Skeletal muscle satellite cell (primary cell): ENCODE data around the gene LY6G5C.

Experiments used
- H3K27me3 ChIP-seq: 2 replicates; pipeline ENCODE4 v1.7.0; 2013; ENCODE audit warnings: low read length; ENCODE audit not compliant: control insufficient read depth, insufficient read depth
- H3K36me3 ChIP-seq: 2 replicates; pipeline ENCODE4 v1.7.0; 2013; ENCODE audit warnings: mild to moderate bottlenecking, control low read depth, low read length; ENCODE audit not compliant: insufficient read depth
- H3K4me1 ChIP-seq: 2 replicates; pipeline ENCODE4 v1.7.0; 2013; ENCODE audit warnings: low read length; ENCODE audit not compliant: control insufficient read depth, insufficient read depth
- H3K4me2 ChIP-seq: 2 replicates; pipeline ENCODE4 v1.7.0; 2013; ENCODE audit warnings: mild to moderate bottlenecking, low read length
- H3K4me3 ChIP-seq: 2 replicates; pipeline ENCODE4 v1.7.0; 2013; ENCODE audit warnings: low read length
- H3K9ac ChIP-seq: 2 replicates; pipeline ENCODE4 v1.7.0; 2013; ENCODE audit warnings: mild to moderate bottlenecking, low read depth, low read length, moderate library complexity
- H3K9me3 ChIP-seq: replicated peaks from 2 replicates; pipeline ENCODE4 v1.7.0; 2013; ENCODE audit warnings: mild to moderate bottlenecking, control low read depth, low read length

Gene LY6G5C

DNA sequence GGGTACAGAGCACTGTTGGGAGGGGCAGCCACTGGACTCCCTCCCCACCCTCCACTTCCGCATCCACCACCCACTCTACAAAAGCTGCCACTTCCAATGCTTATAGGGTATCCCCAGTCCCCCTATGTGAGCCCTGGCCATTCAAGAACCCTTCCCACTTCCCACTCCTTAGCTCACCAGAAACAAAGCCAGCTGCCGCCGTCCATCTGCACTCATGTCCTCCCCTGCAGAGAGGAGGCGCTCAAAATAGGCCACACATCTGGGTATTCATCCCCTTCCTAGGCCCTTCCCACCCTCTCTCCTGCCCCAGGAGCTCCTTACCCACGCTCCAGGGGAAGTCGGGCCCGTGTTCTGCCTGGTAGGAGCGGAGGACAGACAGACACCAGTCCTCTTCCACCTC lies 6.5 kb upstream of the LY6G5C start:
- no peaks in the 10 kb centered on the region for H3K27me3 ChIP-seq
- no peak overlapping the region for H3K4me3 ChIP-seq
- H3K36me3 ChIP-seq, result peaks cover 61% of the 10 kb centered on the region
- H3K4me1 ChIP-seq, result no peaks in the 10 kb centered on the region
- H3K4me2 ChIP-seq, result no peak overlapping the region
- H3K9ac ChIP-seq, result no peak overlapping the region
- H3K9me3 ChIP-seq, result no peaks in the 10 kb centered on the region

DNA sequence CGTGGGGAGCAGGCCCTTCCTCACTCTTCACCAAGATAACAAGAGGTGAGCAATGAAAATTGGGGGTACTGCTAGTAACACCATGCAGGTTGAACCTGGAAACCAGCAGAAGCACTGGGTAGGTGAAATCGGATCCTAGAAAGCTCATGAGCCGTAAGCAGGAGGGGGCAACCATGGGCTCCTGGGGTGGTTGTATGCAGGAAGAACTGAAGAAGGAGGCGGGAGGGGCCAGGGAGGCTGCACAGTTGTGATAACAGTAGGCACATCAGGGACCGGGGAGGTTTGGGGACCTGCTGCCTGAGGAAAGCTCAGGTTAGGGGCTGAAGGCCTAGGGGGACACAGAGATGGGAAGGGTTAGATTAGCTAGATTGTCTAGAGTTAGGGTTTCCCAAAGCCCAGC lies 5.6 kb upstream of the LY6G5C start:
- Histone ChIP-seq H3K36me3 (peaks cover 54% of the 10 kb centered on the region), H3K9me3 (no peaks in the 10 kb centered on the region)

DNA sequence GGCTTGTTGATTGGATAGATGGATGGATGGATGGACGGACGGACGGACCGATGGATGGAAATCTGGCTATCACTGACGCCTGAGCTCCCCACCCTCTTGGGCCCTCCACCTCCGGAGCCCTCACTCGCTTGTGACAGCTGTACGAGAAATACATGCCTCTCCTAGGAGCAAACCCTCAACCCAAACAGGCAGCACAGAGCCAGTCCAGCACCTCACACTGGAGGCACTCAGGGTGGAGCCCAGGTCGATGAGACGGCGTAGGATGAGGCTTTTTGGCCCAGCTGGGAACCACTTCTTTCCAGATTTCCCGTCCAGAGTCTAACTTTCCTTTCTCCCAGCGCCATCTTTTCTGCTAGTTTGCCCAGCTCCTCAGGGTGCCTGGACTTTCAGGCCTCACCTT lies 2.7 kb upstream of the LY6G5C start:
- no peak overlapping the region for H3K4me3 ChIP-seq
- H3K36me3 ChIP-seq, result peaks cover 31% of the 10 kb centered on the region
- no peaks in the 10 kb centered on the region for H3K9me3 ChIP-seq
- H3K27me3 ChIP-seq, result no peaks in the 10 kb centered on the region
- no peak overlapping the region for H3K9ac ChIP-seq
- H3K4me2 ChIP-seq, result no peak overlapping the region
- peaks cover 16% of the 10 kb centered on the region for H3K4me1 ChIP-seq

More for the DNA sequence above, 5.6 kb upstream of the LY6G5C start:
- Histone ChIP-seq H3K27me3 (no peaks in the 10 kb centered on the region), H3K4me3 (no peak overlapping the region), H3K4me1 (peaks cover 3% of the 10 kb centered on the region), H3K9ac (no peak overlapping the region), H3K4me2 (no peak overlapping the region)

- peaks cover 7% of the 10 kb centered on the region for H3K36me3 ChIP-seq
- no peaks in the 10 kb centered on the region for H3K9me3 ChIP-seq
- H3K27me3 ChIP-seq, result no peaks in the 10 kb centered on the region
- H3K9ac ChIP-seq, result peak overlapping the region; percentile 83
- H3K4me2 ChIP-seq, result peak overlapping the region; percentile 92
- H3K4me3 ChIP-seq, result peak overlapping the region; percentile 70
- H3K4me1 ChIP-seq, result peaks cover 16% of the 10 kb centered on the region
Measured at GRCh38 chr6:31681135-31681671, 336 bp upstream of the LY6G5C start.

GRCh38 chr6:31677955-31678354 lies 2.9 kb downstream of the LY6G5C start:
- Histone ChIP-seq H3K4me2 (no peak overlapping the region), H3K27me3 (no peaks in the 10 kb centered on the region), H3K4me1 (peaks cover 16% of the 10 kb centered on the region), H3K4me3 (no peak overlapping the region), H3K36me3 (peaks cover 8% of the 10 kb centered on the region), H3K9me3 (no peaks in the 10 kb centered on the region), H3K9ac (no peak overlapping the region)

GRCh38 chr6:31676904-31677303 lies 4.0 kb downstream of the LY6G5C start:
- no peak overlapping the region for H3K9ac ChIP-seq
- peaks cover 17% of the 10 kb centered on the region for H3K36me3 ChIP-seq
- H3K4me1 ChIP-seq, result peaks cover 16% of the 10 kb centered on the region
- H3K4me2 ChIP-seq, result no peak overlapping the region
- H3K27me3 ChIP-seq, result no peaks in the 10 kb centered on the region
- H3K9me3 ChIP-seq, result no peaks in the 10 kb centered on the region
- H3K4me3 ChIP-seq, result no peak overlapping the region

- peaks cover 13% of the 10 kb centered on the region for H3K4me1 ChIP-seq
- no peak overlapping the region for H3K9ac ChIP-seq
- no peaks in the 10 kb centered on the region for H3K9me3 ChIP-seq
- H3K4me3 ChIP-seq, result no peak overlapping the region
- peaks cover 21% of the 10 kb centered on the region for H3K36me3 ChIP-seq
- H3K27me3 ChIP-seq, result no peaks in the 10 kb centered on the region
- no peak overlapping the region for H3K4me2 ChIP-seq
Measured at GRCh38 chr6:31676322-31676903, 4.5 kb downstream of the LY6G5C start.

GRCh38 chr6:31669676-31670075 lies 11.2 kb downstream of the LY6G5C start, which contains the start of gene LY6G5B:
Gene LY6G5B (plus strand): TSS chr6:31669976. CDS start chr6:31670951, 975 bp downstream.
- Histone ChIP-seq H3K36me3 (peaks cover 68% of the 10 kb centered on the region), H3K27me3 (no peaks in the 10 kb centered on the region), H3K9ac (no peak within 1 kb of the TSS), H3K4me3 (no peak within 1 kb of the TSS), H3K4me1 (peaks cover 5% of the 10 kb centered on the region), H3K9me3 (no peaks in the 10 kb centered on the region), H3K4me2 (no peak within 1 kb of the TSS)

DNA sequence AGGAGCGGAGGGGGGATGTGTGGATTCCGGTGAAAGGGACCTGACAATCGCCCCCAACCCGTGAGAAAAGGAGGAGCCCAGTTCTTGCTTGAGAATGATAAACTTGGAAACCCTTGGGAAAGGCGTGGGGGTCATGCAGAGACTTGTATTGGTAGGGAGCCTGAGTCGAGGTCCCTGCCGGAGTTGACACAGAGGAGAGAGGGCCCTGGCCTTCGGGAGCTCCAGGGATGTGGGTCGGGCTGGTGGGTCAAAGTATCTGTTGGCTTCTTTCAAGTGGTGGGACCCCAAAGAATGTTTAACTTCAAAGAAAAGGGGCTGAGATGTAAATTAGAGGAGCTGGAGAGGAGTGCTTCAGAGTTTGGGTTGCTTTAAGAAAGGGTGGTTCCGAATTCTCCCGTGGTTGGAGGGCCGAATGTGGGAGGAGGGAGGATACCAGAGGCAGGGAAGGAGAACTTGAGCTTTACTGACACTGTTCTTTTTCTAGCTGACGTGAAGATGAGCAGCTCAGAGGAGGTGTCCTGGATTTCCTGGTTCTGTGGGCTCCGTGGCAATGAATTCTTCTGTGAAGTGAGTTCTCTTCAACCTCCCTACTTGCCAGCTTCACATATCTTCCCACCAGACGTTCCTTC lies 14.4 kb downstream of the LY6G5C start:
- peak overlapping the region; percentile 97 for H3K4me3 ChIP-seq
- peaks cover 20% of the 10 kb centered on the region for H3K4me1 ChIP-seq
- no peaks in the 10 kb centered on the region for H3K27me3 ChIP-seq
- H3K9ac ChIP-seq, result peak overlapping the region; percentile 94
- peak overlapping the region; percentile 92 for H3K4me2 ChIP-seq
- H3K36me3 ChIP-seq, result peaks cover 49% of the 10 kb centered on the region
- H3K9me3 ChIP-seq, result no peaks in the 10 kb centered on the region

DNA sequence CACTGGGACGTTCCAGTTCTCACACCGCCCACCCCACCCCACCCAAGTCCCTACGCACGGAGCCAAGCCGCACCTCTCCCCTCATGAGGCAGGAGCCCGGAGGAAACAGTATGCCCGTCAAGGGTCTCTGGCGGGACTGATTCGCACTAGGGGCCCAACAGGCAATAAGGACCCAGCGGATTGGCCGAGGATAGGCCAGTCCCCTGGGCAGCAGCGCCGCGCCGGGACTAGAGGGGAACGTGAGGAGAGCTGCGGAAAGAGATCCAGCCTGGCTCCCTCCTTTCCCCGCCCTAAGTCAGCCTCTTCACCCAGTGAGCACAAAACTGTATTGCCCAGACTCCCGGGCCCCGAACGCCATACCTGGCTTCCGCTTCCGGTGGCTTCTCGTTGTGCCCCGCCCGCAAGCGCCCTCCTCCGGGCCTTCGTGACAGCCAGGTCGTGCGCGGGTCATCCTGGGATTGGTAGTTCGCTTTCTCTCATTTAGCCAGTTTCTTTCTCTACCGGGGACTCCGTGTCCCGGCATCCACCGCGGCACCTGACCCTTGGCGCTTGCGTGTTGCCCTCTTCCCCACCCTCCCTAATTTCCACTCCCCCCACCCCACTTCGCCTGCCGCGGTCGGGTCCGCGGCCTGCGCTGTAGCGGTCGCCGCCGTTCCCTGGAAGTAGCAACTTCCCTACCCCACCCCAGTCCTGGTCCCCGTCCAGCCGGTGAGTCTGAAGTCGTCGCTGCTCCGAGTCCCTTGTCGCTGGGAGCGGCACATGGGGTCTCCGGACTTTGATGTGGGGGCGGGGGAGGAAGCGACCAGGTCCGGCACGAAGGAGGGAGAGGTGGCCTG lies 15.1 kb downstream of the LY6G5C start, which contains the start of gene CSNK2B:
CSNK2B (plus strand) TSS at position 580 of the 836 bp plus-strand sequence. CDS start 752 bp downstream, outside the sequence.
- Histone ChIP-seq H3K9me3 (no peaks in the 10 kb centered on the region), H3K9ac (peak within 1 kb of the TSS; percentile 94), H3K36me3 (peaks cover 42% of the 10 kb centered on the region), H3K4me1 (peaks cover 26% of the 10 kb centered on the region), H3K4me2 (peak within 1 kb of the TSS; percentile 92), H3K27me3 (no peaks in the 10 kb centered on the region), H3K4me3 (peak within 1 kb of the TSS; percentile 97)

DNA sequence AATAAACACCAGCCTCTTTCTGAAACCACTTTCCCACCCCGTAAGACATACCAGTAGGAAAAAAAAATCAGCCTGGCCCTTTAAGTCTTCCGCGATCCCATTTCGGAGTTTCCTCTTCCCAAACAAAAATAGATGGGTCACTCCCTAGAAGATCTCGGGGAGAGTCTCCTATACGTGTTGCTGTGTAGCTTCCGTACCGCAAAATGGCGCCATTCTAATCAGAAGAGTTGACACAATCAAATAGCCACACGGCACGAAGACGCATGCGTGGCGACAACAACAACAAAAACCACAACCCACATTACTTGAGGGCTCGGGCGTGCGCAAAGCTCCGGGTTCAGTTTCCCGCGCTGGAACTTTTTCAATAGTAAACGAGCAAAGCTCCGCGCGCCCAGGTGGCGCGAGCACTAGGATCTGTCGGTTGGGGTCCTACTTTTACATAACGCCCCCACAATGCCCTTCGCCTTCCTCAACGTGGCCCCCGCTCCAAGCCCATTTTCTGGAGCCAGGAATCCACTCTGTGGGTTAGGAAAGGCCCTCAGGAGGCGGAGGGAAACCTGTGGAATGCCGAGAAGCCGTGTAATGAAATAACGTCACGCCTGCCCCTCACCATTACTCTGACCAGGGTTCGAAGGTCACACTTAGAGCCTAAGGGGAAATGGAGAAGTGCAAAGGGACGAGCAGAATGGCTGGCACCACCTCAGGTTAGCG lies 15.9 kb downstream of the LY6G5C start, which contains the start of gene GPANK1:
GPANK1 (minus strand) TSS at position 208 of the 711 bp plus-strand sequence. CDS start 519 bp downstream, outside the sequence.
- H3K36me3 ChIP-seq, result peaks cover 34% of the 10 kb centered on the region
- peak within 1 kb of the TSS; percentile 97 for H3K4me3 ChIP-seq
- H3K9me3 ChIP-seq, result no peaks in the 10 kb centered on the region
- H3K27me3 ChIP-seq, result no peaks in the 10 kb centered on the region
- H3K4me1 ChIP-seq, result peaks cover 26% of the 10 kb centered on the region
- H3K4me2 ChIP-seq, result peak within 1 kb of the TSS; percentile 92
- peak within 1 kb of the TSS; percentile 94 for H3K9ac ChIP-seq
